CD4-positive, alpha-beta T cell treated with Interleukin-4 for 4 hours (primary cell): Measurements from ENCODE around the gene S100A7.
A peak's percentile ranks its signal among the peaks of the same experiment; 100 is the strongest.
"Not testable (repeated sequence)": the region's sequence is repeated elsewhere in the genome, so short reads cannot be mapped to it uniquely, and the experiment has no call there.

ENCODE experiments used
- DNase-seq: peaks from one replicate; pipeline ENCODE4 v3.0.0-alpha.2; 2020

The S100A7 gene

GRCh38 chr1:153475282-153475681, 14.8 kb upstream of the S100A7 start:
- no peak for DNase-seq

GRCh38 chr1:153474347-153474746, 13.9 kb upstream of the S100A7 start:
- DNase-seq = no peak

GRCh38 chr1:153470707-153471106, 10.3 kb upstream of the S100A7 start:
- DNase-seq = no peak

GRCh38 chr1:153466908-153467307, 6.5 kb upstream of the S100A7 start:
- DNase-seq = no peak

GRCh38 chr1:153465811-153466636, 5.6 kb upstream of the S100A7 start:
- peak; percentile 54 for DNase-seq

- DNase-seq = not testable (repeated sequence)
Observed at GRCh38 chr1:153462741-153463140, 2.3 kb upstream of the S100A7 start.

GRCh38 chr1:153459655-153460054, 796 bp downstream of the S100A7 start:
- DNase-seq = no peak

- DNase-seq = no peak
Observed at GRCh38 chr1:153456396-153456795, 4.1 kb downstream of the S100A7 start.

- not testable (repeated sequence) for DNase-seq
Observed at GRCh38 chr1:153448851-153449250, 11.6 kb downstream of the S100A7 start.

- no peak for DNase-seq
Observed at GRCh38 chr1:153447498-153448170, 12.8 kb downstream of the S100A7 start.

GRCh38 chr1:153444078-153444477, 16.4 kb downstream of the S100A7 start:
- no peak for DNase-seq

- DNase-seq = no peak
Observed at GRCh38 chr1:153443486-153443885, 17.0 kb downstream of the S100A7 start.

- no peak for DNase-seq
Observed at GRCh38 chr1:153441238-153441755, 19.2 kb downstream of the S100A7 start.

GRCh38 chr1:153439273-153439672, 21.2 kb downstream of the S100A7 start:
- DNase-seq = no peak

GRCh38 chr1:153438599-153438998, 21.9 kb downstream of the S100A7 start:
- no peak for DNase-seq

GRCh38 chr1:153437236-153437635, 23.2 kb downstream of the S100A7 start:
- no peak for DNase-seq

GRCh38 chr1:153434746-153435455, 25.6 kb downstream of the S100A7 start:
- no peak for DNase-seq

- no peak for DNase-seq
Observed at GRCh38 chr1:153432874-153433681, 27.4 kb downstream of the S100A7 start.

- DNase-seq = no peak
Observed at GRCh38 chr1:153431928-153432327, 28.5 kb downstream of the S100A7 start.

GRCh38 chr1:153431427-153431826, 29.0 kb downstream of the S100A7 start:
- no peak for DNase-seq

- DNase-seq = no peak
Observed at GRCh38 chr1:153431002-153431401, 29.4 kb downstream of the S100A7 start.

- no peak for DNase-seq
Observed at GRCh38 chr1:153430561-153430960, 29.9 kb downstream of the S100A7 start.

GRCh38 chr1:153430166-153430553, 30.3 kb downstream of the S100A7 start:
- DNase-seq = no peak
